SK-N-SH (cell line): Measurements from ENCODE around the gene REG1A.

Experiments
- EP300 ChIP-seq, 2 experiments: IDR thresholded peaks; 2 replicates each; pipeline versions ENCODE4 v1.4.0 to v1.6.1; 2012; ENCODE audit warnings: borderline replicate concordance in 1 of 2, low read depth in 1 of 2, low read length in 1 of 2
- FOXM1 ChIP-seq: IDR thresholded peaks from 2 replicates; pipeline ENCODE4 v1.4.0; 2012; ENCODE audit warnings: low read depth, mild to moderate bottlenecking
- JUND ChIP-seq: IDR thresholded peaks from 2 replicates; pipeline ENCODE4 v1.4.0; 2012
- POLR2AphosphoS5 ChIP-seq: IDR thresholded peaks from 2 replicates; pipeline ENCODE4 v1.6.1; 2012; ENCODE audit warnings: low read depth, low read length
- RCOR1 ChIP-seq: fragments of 150-350 bp; IDR thresholded peaks from 2 replicates; pipeline ENCODE4 v1.6.1; 2017; ENCODE audit warnings: antibody characterized with exemption, low read length
- TF ChIP-seq, protein P1 (sequence below): IDR thresholded peaks from 2 replicates; pipeline ENCODE4 v1.4.0; 2012; ENCODE audit warnings: low read depth, borderline replicate concordance
- TF ChIP-seq, protein P2 (sequence below): fragments of 200-600 bp; sonication (generic); IDR thresholded peaks from 2 replicates; pipeline ENCODE4 v1.6.1; 2017; ENCODE audit warnings: antibody characterized with exemption, mild to moderate bottlenecking, moderate library complexity

DNA sequence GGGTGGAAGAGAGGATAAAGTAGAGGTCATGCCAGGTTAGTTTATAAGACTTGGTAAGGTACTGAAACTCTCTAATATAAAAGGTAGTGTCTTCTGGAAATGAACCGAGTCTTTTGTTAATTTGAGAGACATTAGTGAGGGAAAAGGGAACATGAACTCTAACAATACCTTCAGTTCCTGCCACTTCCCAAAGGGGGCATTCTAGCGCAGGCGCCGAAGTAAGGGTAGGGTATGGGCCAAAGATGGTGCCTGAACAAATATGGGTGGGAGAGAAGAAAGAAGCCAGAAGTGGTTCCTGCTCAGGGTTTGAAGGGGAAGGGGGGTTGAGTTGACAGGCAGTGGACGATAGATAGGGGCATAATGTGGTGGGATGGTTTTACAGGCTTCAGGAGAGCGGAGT lies 22.4 kb upstream of the REG1A start:
- TF ChIP-seq, protein P1, sequence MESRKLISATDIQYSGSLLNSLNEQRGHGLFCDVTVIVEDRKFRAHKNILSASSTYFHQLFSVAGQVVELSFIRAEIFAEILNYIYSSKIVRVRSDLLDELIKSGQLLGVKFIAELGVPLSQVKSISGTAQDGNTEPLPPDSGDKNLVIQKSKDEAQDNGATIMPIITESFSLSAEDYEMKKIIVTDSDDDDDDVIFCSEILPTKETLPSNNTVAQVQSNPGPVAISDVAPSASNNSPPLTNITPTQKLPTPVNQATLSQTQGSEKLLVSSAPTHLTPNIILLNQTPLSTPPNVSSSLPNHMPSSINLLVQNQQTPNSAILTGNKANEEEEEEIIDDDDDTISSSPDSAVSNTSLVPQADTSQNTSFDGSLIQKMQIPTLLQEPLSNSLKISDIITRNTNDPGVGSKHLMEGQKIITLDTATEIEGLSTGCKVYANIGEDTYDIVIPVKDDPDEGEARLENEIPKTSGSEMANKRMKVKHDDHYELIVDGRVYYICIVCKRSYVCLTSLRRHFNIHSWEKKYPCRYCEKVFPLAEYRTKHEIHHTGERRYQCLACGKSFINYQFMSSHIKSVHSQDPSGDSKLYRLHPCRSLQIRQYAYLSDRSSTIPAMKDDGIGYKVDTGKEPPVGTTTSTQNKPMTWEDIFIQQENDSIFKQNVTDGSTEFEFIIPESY: no peak
- TF ChIP-seq, protein P2, sequence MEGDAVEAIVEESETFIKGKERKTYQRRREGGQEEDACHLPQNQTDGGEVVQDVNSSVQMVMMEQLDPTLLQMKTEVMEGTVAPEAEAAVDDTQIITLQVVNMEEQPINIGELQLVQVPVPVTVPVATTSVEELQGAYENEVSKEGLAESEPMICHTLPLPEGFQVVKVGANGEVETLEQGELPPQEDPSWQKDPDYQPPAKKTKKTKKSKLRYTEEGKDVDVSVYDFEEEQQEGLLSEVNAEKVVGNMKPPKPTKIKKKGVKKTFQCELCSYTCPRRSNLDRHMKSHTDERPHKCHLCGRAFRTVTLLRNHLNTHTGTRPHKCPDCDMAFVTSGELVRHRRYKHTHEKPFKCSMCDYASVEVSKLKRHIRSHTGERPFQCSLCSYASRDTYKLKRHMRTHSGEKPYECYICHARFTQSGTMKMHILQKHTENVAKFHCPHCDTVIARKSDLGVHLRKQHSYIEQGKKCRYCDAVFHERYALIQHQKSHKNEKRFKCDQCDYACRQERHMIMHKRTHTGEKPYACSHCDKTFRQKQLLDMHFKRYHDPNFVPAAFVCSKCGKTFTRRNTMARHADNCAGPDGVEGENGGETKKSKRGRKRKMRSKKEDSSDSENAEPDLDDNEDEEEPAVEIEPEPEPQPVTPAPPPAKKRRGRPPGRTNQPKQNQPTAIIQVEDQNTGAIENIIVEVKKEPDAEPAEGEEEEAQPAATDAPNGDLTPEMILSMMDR: no peak
- TF ChIP-seq POLR2AphosphoS5 (no peak), RCOR1 (no peak), JUND (no peak), EP300 (IDR thresholded peaks at IDR 0.05; ENCODE audit: borderline replicate concordance in 1 of 2, low read depth in 1 of 2, low read length in 1 of 2) (no peak), FOXM1 (no peak)
